Activated CD8-positive, alpha-beta memory T cell treated with anti-CD3 and anti-CD28 coated beads, Interleukin-2, amount 10 ng/mL, durations not matched to agents 7 days and 5 days (primary cell): ENCODE results near the gene RASL10A. TPM values are rescaled to one million over a fixed set of nuclear protein-coding genes. Genes with fewer than 3 reads are reported as not detected.
A peak's percentile ranks its signal among the peaks of the same experiment; 100 is the strongest.

Experiments used
- ATAC-seq: fragments of 150-1000 bp; cut with Tn5 transposase; one replicate; pipeline ENCODE4 v1.10.0; 2021; ENCODE audit warnings: moderate library complexity
- CTCF ChIA-PET: fragments of 350-600 bp; sonication (Branson Sonifier 250); formaldehyde crosslinking; loops from one replicate; lab custom pipeline; 2021; ENCODE audit warnings: antibody characterized with exemption; lab: Charles Lee
- DNase-seq: peaks from one replicate; pipeline ENCODE4 v3.0.0-alpha.2; 2020
- H3K27ac Mint-ChIP-seq: one replicate; pipeline ENCODE4 v1.8.0; 2021; ENCODE audit warnings: mild to moderate bottlenecking, mixed read lengths
- H3K27me3 Mint-ChIP-seq: one replicate; pipeline ENCODE4 v1.8.0; 2021; ENCODE audit warnings: mixed read lengths
- H3K36me3 Mint-ChIP-seq: one replicate; pipeline ENCODE4 v1.8.0; 2021; ENCODE audit warnings: mild to moderate bottlenecking, mixed read lengths
- H3K4me1 Mint-ChIP-seq: one replicate; pipeline ENCODE4 v1.8.0; 2021; ENCODE audit warnings: mixed read lengths
- H3K4me3 Mint-ChIP-seq: one replicate; pipeline ENCODE4 v1.8.0; 2021; ENCODE audit warnings: mild to moderate bottlenecking, moderate library complexity, mixed read lengths
- H3K9me3 Mint-ChIP-seq: one replicate; pipeline ENCODE4 v1.8.0; 2022; ENCODE audit warnings: low read depth, mixed read lengths
- microRNA-seq: library from miRNA; unstranded; fragments of <30 nt; microRNA quantifications from one replicate; pipeline ENCODE4 v1.2.0, GENCODE V29; 2022
- total RNA-seq, 2 experiments: library from RNA; stranded (reverse); gene quantifications; one replicate each; pipeline ENCODE4 v1.2.3, GENCODE V29; 2021

Gene RASL10A
- total RNA-seq, 2 experiments from 2014 or later: 0.63 to 0.70 TPM

DNA sequence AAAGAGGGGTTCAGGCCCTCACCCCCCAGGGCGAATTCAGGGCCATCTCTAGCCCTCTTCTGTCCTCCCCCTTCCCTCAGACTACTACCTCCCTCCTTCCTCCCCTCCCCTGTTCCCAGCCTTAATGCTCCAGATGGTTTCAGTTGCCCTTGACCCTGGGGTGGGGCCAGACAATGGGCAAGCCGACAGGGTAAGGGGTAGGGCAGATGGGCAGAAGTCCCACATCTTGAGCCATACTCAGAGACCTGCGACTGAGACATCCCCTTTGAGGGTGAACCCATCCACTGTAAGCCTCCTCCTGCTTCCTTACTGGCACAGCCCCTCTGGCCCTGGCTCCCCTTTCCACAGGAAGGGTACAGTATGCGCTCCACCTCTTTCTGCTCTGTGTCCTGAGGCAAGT lies 49.6 kb downstream of the RASL10A start:
- H3K4me3 Mint-ChIP-seq: peak overlapping the region; percentile 91
- H3K9me3 Mint-ChIP-seq: no peaks in the 10 kb centered on the region
- DNase-seq (no peak), ATAC-seq (no peak)
- H3K27me3 Mint-ChIP-seq: no peaks in the 10 kb centered on the region
- H3K27ac Mint-ChIP-seq: peak overlapping the region; percentile 21
- H3K36me3 Mint-ChIP-seq: peaks cover 32% of the 10 kb centered on the region
- CTCF ChIA-PET: interaction anchor here (2.8 kb wide), 1 partner anchor 63 kb away, joined by 9 read pairs; no protein-coding TSS in a partner anchor
- H3K4me1 Mint-ChIP-seq: peaks cover 23% of the 10 kb centered on the region

GRCh38 chr22:29265305-29265704 lies 50.2 kb downstream of the RASL10A start:
- no peaks in the 10 kb centered on the region for H3K9me3 Mint-ChIP-seq
- H3K27ac Mint-ChIP-seq: no peak overlapping the region
- no peak overlapping the region for H3K4me3 Mint-ChIP-seq
- ATAC-seq (no peak), DNase-seq (no peak)
- H3K36me3 Mint-ChIP-seq: peaks cover 26% of the 10 kb centered on the region
- H3K27me3 Mint-ChIP-seq: no peaks in the 10 kb centered on the region
- CTCF ChIA-PET: interaction anchor here (1.2 kb wide), 1 partner anchor 20 kb away, joined by 4 read pairs; no protein-coding TSS in a partner anchor
- peaks cover 17% of the 10 kb centered on the region for H3K4me1 Mint-ChIP-seq

DNA sequence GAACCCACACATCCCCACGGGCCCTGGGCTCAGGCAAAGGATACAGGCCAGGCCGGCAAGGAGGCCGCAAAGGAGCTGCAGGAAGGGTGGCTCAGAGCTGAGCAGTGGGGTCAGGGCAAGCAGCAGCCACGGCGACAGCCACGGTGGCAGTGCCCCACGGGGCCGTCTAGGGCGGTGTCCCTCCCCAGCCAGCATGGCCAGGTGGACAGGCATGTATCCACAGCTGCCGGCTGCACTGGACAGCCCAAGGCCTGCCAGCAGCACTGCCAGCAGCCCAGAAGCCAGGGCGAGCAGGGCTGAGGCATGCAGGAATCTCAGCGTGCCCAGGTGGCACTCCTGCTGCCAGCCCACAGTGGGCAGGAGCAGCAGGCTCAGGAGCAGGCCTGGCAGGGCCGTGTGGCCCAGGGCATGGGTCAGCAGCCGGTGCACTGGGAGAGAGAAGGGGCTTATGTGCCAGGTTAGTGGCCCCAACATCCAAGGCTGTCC lies 51.7 kb downstream of the RASL10A start:
- Mint-ChIP-seq H3K4me1 (peaks cover 9% of the 10 kb centered on the region), H3K36me3 (peaks cover 11% of the 10 kb centered on the region), H3K27me3 (no peaks in the 10 kb centered on the region), H3K27ac (no peak overlapping the region), H3K4me3 (no peak overlapping the region), H3K9me3 (no peaks in the 10 kb centered on the region)
- CTCF ChIA-PET: interaction anchor here (1.2 kb wide), 1 partner anchor 19 kb away, joined by 4 read pairs; no protein-coding TSS in a partner anchor
- ATAC-seq (no peak), DNase-seq (no peak)

Small RNAs within 50 kb of the gene (microRNA-seq; reads per million reads assigned to microRNA genes)
- gene MIR3653: 36.2 reads per million, percentile 53 among the genes with 10 or more reads in this experiment

Other genes starting within 250 kb of the RASL10A start
- gene KREMEN1, start 242.7 kb downstream of the RASL10A start, total RNA-seq: under 1 TPM; 0.09 to 0.47 TPM
- under 1 TPM in 1 of 2 experiments, not detected in 1; 0.61 TPM for gene EMID1, start 109.8 kb downstream of the RASL10A start, total RNA-seq
- 10 to 100 TPM; 40.5 to 44.7 TPM for gene RHBDD3, start 47.7 kb downstream of the RASL10A start, total RNA-seq
- 100 to 1,000 TPM; 336 to 408 TPM for gene EWSR1, start 47.4 kb downstream of the RASL10A start, total RNA-seq
- 10 to 100 TPM; 12.0 to 16.9 TPM for gene GAS2L1, start 9.0 kb downstream of the RASL10A start, total RNA-seq
- gene AP1B1, start 72.9 kb upstream of the RASL10A start, total RNA-seq: 10 to 100 TPM; 82.9 to 90.8 TPM
- not detected for gene RFPL1, start 122.9 kb upstream of the RASL10A start, total RNA-seq
- 1 to 10 TPM; 6.0 to 9.0 TPM for gene NEFH, start 164.5 kb upstream of the RASL10A start, total RNA-seq
- gene THOC5, start 238.1 kb upstream of the RASL10A start, total RNA-seq: 10 to 100 TPM; 57.5 to 62.9 TPM